ENCODE results near the gene MYO15B.

GRCh38 chr17:75555679-75556153, 31.9 kb upstream of the MYO15B start:
- TF ChIP-seq POLR2A (IDR thresholded peaks at IDR 0.05) = no peak
- no peak for TF ChIP-seq CTCF (IDR thresholded peaks at IDR 0.05 in 8 of 11, conservative IDR thresholded peaks at IDR 0.05 in 3 of 11)

All from spleen (tissue), 7 donors.